Cerebellar cortex (tissue), 1 donor: ENCODE measurements around the gene TRRAP.
A peak's percentile ranks its signal among the peaks of the same experiment; 100 is the strongest.
"Not testable (repeated sequence)": the region's sequence is repeated elsewhere in the genome, so short reads cannot be mapped to it uniquely, and the experiment has no call there.

ENCODE experiments used
- DNase-seq: peaks from one replicate; pipeline ENCODE4 v3.0.0-alpha.2; 2015; ENCODE audit warnings: low spot score

TRRAP gene

GRCh38 chr7:98878365-98879197 is at the start of gene TRRAP:
TSS of gene TRRAP (plus strand) at chr7:98878532. CDS start at chr7:98881151, 2,619 bp downstream.
- peak; percentile 51 for DNase-seq

GRCh38 chr7:98830972-98831548 is 47.3 kb upstream of the TRRAP start:
- no peak for DNase-seq

- peak; percentile 21 for DNase-seq
Observed at GRCh38 chr7:98831641-98832221, 46.6 kb upstream of the TRRAP start.

- no peak for DNase-seq
Observed at GRCh38 chr7:98833022-98833421, 45.3 kb upstream of the TRRAP start.

- DNase-seq, result no peak
Observed at GRCh38 chr7:98834949-98835348, 43.4 kb upstream of the TRRAP start.

- peak; percentile 39 for DNase-seq
Observed at GRCh38 chr7:98836811-98837629, 41.3 kb upstream of the TRRAP start.

GRCh38 chr7:98837630-98837972 is 40.7 kb upstream of the TRRAP start:
- no peak for DNase-seq

- DNase-seq, result no peak
Observed at GRCh38 chr7:98840096-98840495, 38.2 kb upstream of the TRRAP start.

- no peak for DNase-seq
Observed at GRCh38 chr7:98840722-98841121, 37.6 kb upstream of the TRRAP start.

GRCh38 chr7:98841179-98841997 is 36.9 kb upstream of the TRRAP start:
- DNase-seq, result peak; percentile 53

GRCh38 chr7:98842552-98842951 is 35.8 kb upstream of the TRRAP start:
- DNase-seq, result not testable (repeated sequence)

GRCh38 chr7:98848918-98849317 is 29.4 kb upstream of the TRRAP start:
- no peak for DNase-seq

GRCh38 chr7:98852826-98853225 is 25.5 kb upstream of the TRRAP start:
- DNase-seq, result no peak

GRCh38 chr7:98855610-98856422 is 22.5 kb upstream of the TRRAP start:
- DNase-seq, result no peak

- DNase-seq, result no peak
Observed at GRCh38 chr7:98860071-98860470, 18.3 kb upstream of the TRRAP start.

GRCh38 chr7:98862203-98862602 is 16.1 kb upstream of the TRRAP start:
- DNase-seq, result no peak

GRCh38 chr7:98862716-98863420 is 15.5 kb upstream of the TRRAP start:
- no peak for DNase-seq

GRCh38 chr7:98863601-98864000 is 14.7 kb upstream of the TRRAP start:
- DNase-seq, result no peak

- no peak for DNase-seq
Observed at GRCh38 chr7:98864731-98865453, 13.4 kb upstream of the TRRAP start.
